Nephron progenitor cell (in vitro differentiated cells): ENCODE data around the gene WDCP.

Experiments
- DNase-seq: peaks from one replicate; pipeline ENCODE4 v3.0.0; 2021
- H3K27ac Mint-ChIP-seq: 2 replicates; pipeline ENCODE4 v1.8.0; 2021; ENCODE audit warnings: mild to moderate bottlenecking, moderate library complexity, mixed read lengths
- H3K27me3 Mint-ChIP-seq: 2 replicates; pipeline ENCODE4 v1.8.0; 2021; ENCODE audit warnings: mild to moderate bottlenecking, low read depth, mixed read lengths; ENCODE audit not compliant: poor library complexity
- H3K36me3 Mint-ChIP-seq: 2 replicates; pipeline ENCODE4 v1.8.0; 2021; ENCODE audit warnings: low read depth, mixed read lengths
- H3K4me1 Mint-ChIP-seq: 2 replicates; pipeline ENCODE4 v1.8.0; 2021; ENCODE audit warnings: mixed read lengths
- H3K4me3 Mint-ChIP-seq: 2 replicates; pipeline ENCODE4 v1.8.0; 2021; ENCODE audit warnings: mild to moderate bottlenecking, moderate library complexity, mixed read lengths
- H3K9me3 Mint-ChIP-seq: 2 replicates; pipeline ENCODE4 v1.8.0; 2021; ENCODE audit warnings: mild to moderate bottlenecking, moderate library complexity, mixed read lengths
- TF ChIP-seq, protein P1 (sequence below): fragments of 200-600 bp; sonication (generic); IDR thresholded peaks from 2 replicates; pipeline ENCODE4 v1.5.0; 2021; ENCODE audit warnings: antibody characterized with exemption

The WDCP gene

DNA sequence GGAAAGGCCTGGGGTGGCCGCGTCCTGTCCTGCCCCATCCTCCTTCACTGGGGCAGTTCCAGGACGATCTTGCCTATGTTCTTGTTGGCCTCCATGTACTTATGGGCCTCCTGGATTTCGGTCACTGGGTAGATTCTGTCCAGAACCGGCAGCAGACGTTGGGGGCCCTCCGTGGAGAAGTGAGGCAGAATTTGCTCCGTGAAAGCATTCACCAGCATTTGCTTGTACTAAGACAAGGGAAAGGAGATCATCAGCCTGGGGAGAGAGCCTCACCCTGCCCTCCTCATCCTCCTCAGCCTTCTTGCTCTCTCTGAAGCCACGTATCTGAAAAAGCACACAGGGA, 30.3 kb upstream of the WDCP start:
- H3K36me3 Mint-ChIP-seq: peaks cover 48% of the 10 kb centered on the region
- DNase-seq: no peak
- peak overlapping the region; percentile 99 for H3K4me3 Mint-ChIP-seq
- H3K27ac Mint-ChIP-seq: peak overlapping the region; percentile 81
- H3K27me3 Mint-ChIP-seq: peaks cover 6% of the 10 kb centered on the region
- peaks cover 33% of the 10 kb centered on the region for H3K4me1 Mint-ChIP-seq
- no peaks in the 10 kb centered on the region for H3K9me3 Mint-ChIP-seq
- TF ChIP-seq, protein P1, sequence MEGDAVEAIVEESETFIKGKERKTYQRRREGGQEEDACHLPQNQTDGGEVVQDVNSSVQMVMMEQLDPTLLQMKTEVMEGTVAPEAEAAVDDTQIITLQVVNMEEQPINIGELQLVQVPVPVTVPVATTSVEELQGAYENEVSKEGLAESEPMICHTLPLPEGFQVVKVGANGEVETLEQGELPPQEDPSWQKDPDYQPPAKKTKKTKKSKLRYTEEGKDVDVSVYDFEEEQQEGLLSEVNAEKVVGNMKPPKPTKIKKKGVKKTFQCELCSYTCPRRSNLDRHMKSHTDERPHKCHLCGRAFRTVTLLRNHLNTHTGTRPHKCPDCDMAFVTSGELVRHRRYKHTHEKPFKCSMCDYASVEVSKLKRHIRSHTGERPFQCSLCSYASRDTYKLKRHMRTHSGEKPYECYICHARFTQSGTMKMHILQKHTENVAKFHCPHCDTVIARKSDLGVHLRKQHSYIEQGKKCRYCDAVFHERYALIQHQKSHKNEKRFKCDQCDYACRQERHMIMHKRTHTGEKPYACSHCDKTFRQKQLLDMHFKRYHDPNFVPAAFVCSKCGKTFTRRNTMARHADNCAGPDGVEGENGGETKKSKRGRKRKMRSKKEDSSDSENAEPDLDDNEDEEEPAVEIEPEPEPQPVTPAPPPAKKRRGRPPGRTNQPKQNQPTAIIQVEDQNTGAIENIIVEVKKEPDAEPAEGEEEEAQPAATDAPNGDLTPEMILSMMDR: no peak

DNA sequence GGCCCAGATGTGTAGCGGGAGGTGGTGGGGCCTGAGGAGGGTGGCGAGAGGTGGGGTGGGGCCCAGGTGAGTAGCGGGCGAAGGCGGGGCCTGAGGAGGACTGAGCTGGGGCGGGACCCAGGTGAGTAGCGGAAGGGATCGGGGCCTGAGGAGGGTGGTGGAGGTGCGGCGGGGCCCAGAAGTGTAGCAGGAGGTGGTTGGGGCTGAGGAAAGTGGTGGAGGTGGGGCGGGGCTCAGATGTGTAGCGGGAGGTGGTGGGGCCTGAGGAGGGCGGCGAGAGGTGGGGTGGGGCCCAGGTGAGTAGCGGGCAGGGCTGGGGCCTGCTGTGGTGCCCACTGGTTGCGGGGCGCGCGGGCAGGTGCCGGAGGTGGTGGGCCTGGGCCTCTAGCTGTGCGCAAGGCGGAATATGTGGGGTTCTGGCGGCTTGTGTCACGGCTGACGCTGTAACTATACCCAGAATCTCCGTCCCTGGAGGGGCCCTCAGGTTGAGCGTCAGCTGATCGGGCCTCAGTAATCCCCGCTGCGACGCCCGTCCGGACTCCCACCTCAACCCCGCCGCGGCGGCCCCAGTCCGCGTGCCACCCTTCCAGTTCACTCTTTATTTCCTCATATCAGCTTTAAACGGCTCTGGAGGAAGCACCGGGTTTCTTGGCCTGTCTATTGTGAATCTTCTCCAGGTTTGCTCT, 29.8 kb upstream of the WDCP start:
- peak; percentile 31 for DNase-seq
- Mint-ChIP-seq H3K4me1 (peaks cover 28% of the 10 kb centered on the region), H3K36me3 (peaks cover 48% of the 10 kb centered on the region), H3K27me3 (peaks cover 6% of the 10 kb centered on the region), H3K9me3 (no peaks in the 10 kb centered on the region), H3K27ac (peak overlapping the region; percentile 81), H3K4me3 (peak overlapping the region; percentile 99)
- TF ChIP-seq, protein P1: no peak

DNA sequence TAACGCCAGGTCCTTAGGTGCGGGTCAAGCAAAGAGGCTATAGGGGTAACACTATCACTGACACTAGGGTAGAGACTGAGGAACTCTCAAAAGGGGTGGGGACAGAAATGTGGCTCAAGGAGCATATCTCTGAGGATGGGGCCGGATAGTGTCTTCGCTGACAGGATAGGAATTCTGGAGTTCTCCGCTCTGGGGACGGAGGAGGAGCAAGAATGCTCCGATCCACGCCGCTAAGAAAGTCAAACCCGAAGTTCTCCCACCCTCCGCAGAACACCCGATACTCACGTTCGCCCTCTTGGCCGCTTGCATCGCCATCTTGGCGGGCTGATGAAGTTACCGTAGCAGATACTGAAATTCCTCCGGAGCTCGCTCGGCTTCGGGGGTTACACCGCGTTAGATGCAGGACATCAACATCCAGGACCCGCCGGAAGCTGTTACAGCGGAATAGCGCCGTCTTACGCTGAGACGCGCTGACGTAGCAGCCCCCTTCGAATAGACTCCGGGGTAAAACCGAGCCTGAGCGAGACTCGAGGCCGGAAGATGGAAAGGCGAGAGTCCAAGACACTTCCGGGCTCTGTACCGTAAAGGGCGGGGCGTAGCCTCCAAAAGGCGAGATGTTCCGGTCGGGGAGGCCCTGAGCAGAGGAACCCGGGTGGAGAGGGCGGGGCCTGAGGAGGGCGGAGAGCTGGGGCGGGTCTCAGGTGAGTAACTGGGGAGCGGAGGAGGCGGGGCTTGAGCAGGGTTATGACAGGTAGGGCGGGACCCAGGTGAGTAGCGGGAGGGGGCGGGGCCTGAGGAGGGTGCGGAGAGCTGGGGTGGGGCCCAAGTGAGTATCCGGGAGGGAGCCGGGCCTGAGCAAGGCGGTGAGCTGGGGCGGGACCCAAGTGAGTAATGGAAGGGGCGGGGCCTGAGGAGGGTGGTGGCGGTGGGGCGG, 29.0 kb upstream of the WDCP start, which contains the start of gene SF3B6:
Gene SF3B6, minus strand, starts transcription at position 412 of the 934 bp plus-strand sequence. Its CDS starts 97 bp downstream, at position 315.
- Mint-ChIP-seq H3K4me1 (peaks cover 28% of the 10 kb centered on the region), H3K27me3 (peaks cover 6% of the 10 kb centered on the region), H3K36me3 (peaks cover 42% of the 10 kb centered on the region), H3K9me3 (no peaks in the 10 kb centered on the region), H3K4me3 (peak within 1 kb of the TSS; percentile 99), H3K27ac (peak within 1 kb of the TSS; percentile 99)
- DNase-seq: peak; percentile 98
- TF ChIP-seq, protein P1: no peak

DNA sequence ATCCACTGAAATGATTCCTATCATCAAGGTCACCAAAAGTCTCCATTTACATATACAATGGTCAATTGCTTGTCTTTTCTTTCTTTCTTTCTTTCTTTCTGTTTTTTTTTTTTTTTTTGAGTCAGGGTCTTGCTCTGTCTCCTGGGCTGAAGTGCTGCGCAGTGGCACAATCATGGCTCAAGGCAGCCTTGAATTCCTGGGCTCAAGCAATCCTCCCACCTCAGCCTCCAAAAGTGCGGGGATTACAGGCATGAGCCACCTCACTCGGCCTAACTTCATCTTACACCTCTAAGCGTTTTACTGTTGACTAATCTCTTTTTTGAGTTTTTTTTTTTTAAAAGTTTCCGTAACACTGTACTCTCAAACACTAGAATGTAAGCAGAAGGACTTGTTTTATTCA, 28.1 kb upstream of the WDCP start:
- peaks cover 28% of the 10 kb centered on the region for H3K4me1 Mint-ChIP-seq
- peaks cover 6% of the 10 kb centered on the region for H3K27me3 Mint-ChIP-seq

DNA sequence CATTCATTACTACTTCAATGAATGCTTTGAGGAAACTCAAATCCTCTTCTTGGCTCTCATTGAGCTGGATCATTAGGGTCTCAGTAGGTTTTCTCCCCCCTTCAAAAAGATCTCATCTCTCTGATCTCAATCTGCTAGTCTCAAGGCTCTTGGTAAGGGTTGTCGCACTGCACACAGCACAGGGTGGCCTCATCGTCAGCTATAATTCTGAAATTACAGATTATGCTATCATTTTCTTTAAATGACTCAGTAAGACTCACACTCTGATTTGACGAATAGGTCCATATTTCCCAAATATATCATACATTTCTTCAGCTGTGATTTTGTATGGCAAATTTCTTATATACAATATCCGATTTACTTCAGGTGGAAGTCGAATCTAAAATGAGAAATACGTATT, 26.6 kb upstream of the WDCP start:
- peaks cover 6% of the 10 kb centered on the region for H3K27me3 Mint-ChIP-seq
- TF ChIP-seq, protein P1: no peak
- peaks cover 28% of the 10 kb centered on the region for H3K4me1 Mint-ChIP-seq
- peaks cover 40% of the 10 kb centered on the region for H3K36me3 Mint-ChIP-seq
- H3K27ac Mint-ChIP-seq: no peak overlapping the region
- no peaks in the 10 kb centered on the region for H3K9me3 Mint-ChIP-seq
- peak overlapping the region; percentile 43 for H3K4me3 Mint-ChIP-seq
- no peak for DNase-seq

More for the DNA sequence above, 28.1 kb upstream of the WDCP start:
- DNase-seq: no peak
- Mint-ChIP-seq H3K9me3 (no peaks in the 10 kb centered on the region), H3K27ac (peak overlapping the region; percentile 44), H3K36me3 (peaks cover 37% of the 10 kb centered on the region), H3K4me3 (peak overlapping the region; percentile 99)
- TF ChIP-seq, protein P1: no peak
